22Rv1 (cell line): Measurements from ENCODE around the gene SMIM10L1.
A peak's percentile ranks its signal among the peaks of the same experiment; 100 is the strongest.

Source experiments
- H3K27ac ChIP-seq: fragments of 450-650 bp; 2 replicates; pipeline ENCODE4 v1.5.1; 2017
- CTCF ChIP-seq: fragments of 450-650 bp; IDR thresholded peaks from 2 replicates; pipeline ENCODE4 v1.5.1; 2017; ENCODE audit warnings: mild to moderate bottlenecking
- ZFX ChIP-seq: fragments of 450-650 bp; IDR thresholded peaks from 2 replicates; pipeline ENCODE4 v1.6.1; 2017; ENCODE audit warnings: antibody characterized with exemption, borderline replicate concordance

The SMIM10L1 gene

GRCh38 chr12:11162502-11162901 is 8.5 kb upstream of the SMIM10L1 start:
- H3K27ac ChIP-seq, result no peak overlapping the region
- TF ChIP-seq ZFX (no peak), CTCF (no peak)

- TF ChIP-seq ZFX (no peak), CTCF (no peak)
- no peak overlapping the region for H3K27ac ChIP-seq
These were observed 6.6 kb upstream of the SMIM10L1 start for GRCh38 chr12:11164384-11164783.

- TF ChIP-seq CTCF (no peak), ZFX (no peak)
- H3K27ac ChIP-seq, result no peak overlapping the region
These were observed 4.7 kb upstream of the SMIM10L1 start for GRCh38 chr12:11166300-11166699.

GRCh38 chr12:11170810-11171144 is 217 bp upstream of the SMIM10L1 start:
- TF ChIP-seq CTCF (no peak), ZFX (no peak)
- H3K27ac ChIP-seq, result peak overlapping the region; percentile 95

- TF ChIP-seq CTCF (no peak), ZFX (no peak)
- peak overlapping the region; percentile 95 for H3K27ac ChIP-seq
These were observed 1.1 kb downstream of the SMIM10L1 start for GRCh38 chr12:11171969-11172675.

- TF ChIP-seq ZFX, result no peak
- TF ChIP-seq CTCF, result no peak
- no peak overlapping the region for H3K27ac ChIP-seq
These were observed 3.0 kb downstream of the SMIM10L1 start for GRCh38 chr12:11174022-11174421.

GRCh38 chr12:11178250-11178649 is 7.3 kb downstream of the SMIM10L1 start:
- H3K27ac ChIP-seq, result no peak overlapping the region
- TF ChIP-seq CTCF (no peak), ZFX (no peak)
